Keratinocyte (primary cell): ENCODE measurements around the gene AP4M1. TPM values are rescaled to one million over a fixed set of nuclear protein-coding genes. Genes with fewer than 3 reads are reported as not detected.

Experiments
- DNase-seq: peaks from one replicate; pipeline ENCODE4 v3.0.0-alpha.2; 2011; ENCODE audit warnings: low read depth, missing footprints, low spot score
- FAIRE-seq: peaks from 2 replicates; lab custom pipeline; 2011; peaks lifted over from hg19 to GRCh38; lab: Jason Lieb, UNC
- H2AFZ ChIP-seq: 2 replicates; pipeline ENCODE4 v1.6.0; 2012; ENCODE audit warnings: low read length, control low read depth, inconsistent platforms; ENCODE audit not compliant: control insufficient read depth
- H3K27ac ChIP-seq: 2 replicates; pipeline ENCODE4 v1.5.1; 2011; ENCODE audit warnings: low read length; ENCODE audit not compliant: control insufficient read depth, insufficient read depth
- H3K27me3 ChIP-seq: 3 replicates; pipeline ENCODE4 v1.6.0; 2011; ENCODE audit warnings: low read length; ENCODE audit not compliant: control insufficient read depth, insufficient read depth; ENCODE audit errors: extremely low read depth
- H3K36me3 ChIP-seq, 2 experiments: 2 replicates in 1 of 2; 3 replicates in 1 of 2; pipeline ENCODE4 v1.5.1; 2011; ENCODE audit warnings: low read length in 2 of 2, mild to moderate bottlenecking in 1 of 2; ENCODE audit not compliant: control insufficient read depth in 2 of 2, insufficient read depth in 2 of 2; ENCODE audit errors: extremely low read depth in 1 of 2
- H3K4me1 ChIP-seq: 3 replicates; pipeline ENCODE4 v1.5.1; 2011; ENCODE audit warnings: low read length; ENCODE audit not compliant: control insufficient read depth, insufficient read depth; ENCODE audit errors: extremely low read depth
- H3K4me2 ChIP-seq: 3 replicates; pipeline ENCODE4 v1.6.0; 2011; ENCODE audit warnings: low read depth, low read length; ENCODE audit not compliant: control insufficient read depth, insufficient read depth; ENCODE audit errors: extremely low read depth
- H3K4me3 ChIP-seq, 3 experiments: fragments of 200-600 bp in 1 of 3; sonication (generic) in 1 of 3; 2 replicates in 2 of 3; 3 replicates in 1 of 3; pipeline ENCODE4 v1.5.1; 2011 to 2016; ENCODE audit warnings: low read length in 3 of 3, mild to moderate bottlenecking in 3 of 3, control low read depth in 2 of 3, inconsistent platforms in 1 of 3, low read depth in 1 of 3, mixed read lengths in 1 of 3, mixed run types in 1 of 3, moderate library complexity in 1 of 3; ENCODE audit not compliant: control insufficient read depth in 2 of 3, insufficient read depth in 2 of 3; ENCODE audit errors: extremely low read depth in 1 of 3
- H3K79me2 ChIP-seq: 2 replicates; pipeline ENCODE4 v1.6.0; 2012; ENCODE audit warnings: low read length; ENCODE audit not compliant: control insufficient read depth, insufficient read depth
- H3K9ac ChIP-seq: 3 replicates; pipeline ENCODE4 v1.6.0; 2011; ENCODE audit warnings: low read length; ENCODE audit not compliant: control insufficient read depth, insufficient read depth; ENCODE audit errors: extremely low read depth
- H3K9me1 ChIP-seq: 3 replicates; pipeline ENCODE4 v1.6.0; 2011; ENCODE audit warnings: low read length; ENCODE audit not compliant: control insufficient read depth, insufficient read depth; ENCODE audit errors: extremely low read depth
- H3K9me3 ChIP-seq: 2 replicates; pipeline ENCODE4 v1.5.1; 2012; ENCODE audit warnings: low read depth, low read length; ENCODE audit not compliant: control insufficient read depth
- H4K20me1 ChIP-seq: 3 replicates; pipeline ENCODE4 v1.6.0; 2011; ENCODE audit warnings: low read length; ENCODE audit not compliant: control insufficient read depth, insufficient read depth; ENCODE audit errors: extremely low read depth
- EZH2 ChIP-seq: IDR thresholded peaks from one replicate; pipeline ENCODE4 v1.6.1; 2012; ENCODE audit warnings: inconsistent platforms, mild to moderate bottlenecking, low read length, moderate library complexity
- dilution Hi-C: fragments of 300-500 bp; cut with MboI; formaldehyde crosslinking; loops from one replicate; pipeline ENCODE4 v1.7.0; 2020; ENCODE audit warnings: low sequenced_read_pairs; ENCODE audit not compliant: extremely low pct_ligation_motif_present
- polyA plus RNA-seq, 5 experiments: library from polyadenylated mRNA; depleted of rRNA in 3 of 5; stranded (reverse) in 3 of 5; stranded (forward) in 1 of 5; unstranded in 1 of 5; fragments of >200 nt; gene quantifications; 1 replicate in 1 of 5; 2 replicates in 3 of 5; 3 replicates in 1 of 5; pipeline versions ENCODE4 v1.2.1 to v1.2.3, GENCODE V29; 2011 to 2012; ENCODE audit warnings: missing spikeins in 2 of 5, low read depth in 1 of 5, low replicate concordance in 1 of 5
- TF ChIP-seq, protein P1 (sequence below), 3 experiments: IDR thresholded peaks in 1 of 3; conservative IDR thresholded peaks in 1 of 3; optimal IDR thresholded peaks in 1 of 3; 2 replicates in 2 of 3; 3 replicates in 1 of 3; pipeline versions ENCODE3 to v1.5.1; 2011; ENCODE audit warnings: low read length in 3 of 3, mild to moderate bottlenecking in 3 of 3, moderate library complexity in 2 of 3, control low read depth in 1 of 3, inconsistent platforms in 1 of 3; ENCODE audit not compliant: insufficient read depth in 2 of 3; ENCODE audit errors: extremely low read depth in 1 of 3

The AP4M1 gene
- polyA plus RNA-seq, 1 donor (not counting 4 experiments of a cell fraction or from before 2014, with no cell fraction given): 14.2 TPM

DNA sequence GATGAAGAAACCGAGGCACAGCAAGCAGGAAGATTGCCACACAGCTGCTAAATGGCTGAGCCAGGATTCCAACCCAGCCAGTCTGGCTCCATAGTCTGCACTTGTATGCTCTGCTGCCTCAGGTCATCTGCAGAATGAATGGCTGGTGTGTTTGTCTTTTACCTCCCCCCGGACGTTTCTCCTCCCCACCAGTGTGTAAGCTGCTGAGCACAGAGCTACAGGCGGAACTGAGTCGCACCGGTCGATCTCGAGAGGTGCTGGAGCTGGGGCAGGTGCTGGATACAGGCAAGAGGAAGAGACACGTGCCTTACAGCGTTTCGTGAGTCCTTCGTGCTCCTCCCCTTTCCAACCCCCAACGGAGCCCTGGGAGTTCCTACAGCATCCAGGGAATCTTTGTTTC lies 20.6 kb downstream of the AP4M1 start:
- Histone ChIP-seq H3K79me2 (peaks cover 15% of the 10 kb centered on the region), H3K27ac (no peak overlapping the region), H3K4me1 (peaks cover 10% of the 10 kb centered on the region), H3K4me3 (no peak overlapping the region), H2AFZ (no peak overlapping the region), H3K4me2 (no peak overlapping the region), H3K9me3 (no peaks in the 10 kb centered on the region), H4K20me1 (peaks cover 3% of the 10 kb centered on the region), H3K36me3 (peaks cover 0 to 2% of the 10 kb centered on the region in 2 experiments), H3K27me3 (no peaks in the 10 kb centered on the region), H3K9me1 (no peaks in the 10 kb centered on the region), H3K9ac (no peak overlapping the region)
- no peak for FAIRE-seq
- DNase-seq: no peak
- TF ChIP-seq, protein P1, sequence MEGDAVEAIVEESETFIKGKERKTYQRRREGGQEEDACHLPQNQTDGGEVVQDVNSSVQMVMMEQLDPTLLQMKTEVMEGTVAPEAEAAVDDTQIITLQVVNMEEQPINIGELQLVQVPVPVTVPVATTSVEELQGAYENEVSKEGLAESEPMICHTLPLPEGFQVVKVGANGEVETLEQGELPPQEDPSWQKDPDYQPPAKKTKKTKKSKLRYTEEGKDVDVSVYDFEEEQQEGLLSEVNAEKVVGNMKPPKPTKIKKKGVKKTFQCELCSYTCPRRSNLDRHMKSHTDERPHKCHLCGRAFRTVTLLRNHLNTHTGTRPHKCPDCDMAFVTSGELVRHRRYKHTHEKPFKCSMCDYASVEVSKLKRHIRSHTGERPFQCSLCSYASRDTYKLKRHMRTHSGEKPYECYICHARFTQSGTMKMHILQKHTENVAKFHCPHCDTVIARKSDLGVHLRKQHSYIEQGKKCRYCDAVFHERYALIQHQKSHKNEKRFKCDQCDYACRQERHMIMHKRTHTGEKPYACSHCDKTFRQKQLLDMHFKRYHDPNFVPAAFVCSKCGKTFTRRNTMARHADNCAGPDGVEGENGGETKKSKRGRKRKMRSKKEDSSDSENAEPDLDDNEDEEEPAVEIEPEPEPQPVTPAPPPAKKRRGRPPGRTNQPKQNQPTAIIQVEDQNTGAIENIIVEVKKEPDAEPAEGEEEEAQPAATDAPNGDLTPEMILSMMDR (optimal IDR thresholded peaks at IDR 0.05 in 1 of 3, IDR thresholded peaks at IDR 0.05 in 1 of 3, conservative IDR thresholded peaks at IDR 0.05 in 1 of 3; ENCODE audit: extremely low read depth in 1 of 3, insufficient read depth in 2 of 3, low read length in 3 of 3): no peak
- no peak for TF ChIP-seq EZH2
- dilution Hi-C loops: no loop called here

DNA sequence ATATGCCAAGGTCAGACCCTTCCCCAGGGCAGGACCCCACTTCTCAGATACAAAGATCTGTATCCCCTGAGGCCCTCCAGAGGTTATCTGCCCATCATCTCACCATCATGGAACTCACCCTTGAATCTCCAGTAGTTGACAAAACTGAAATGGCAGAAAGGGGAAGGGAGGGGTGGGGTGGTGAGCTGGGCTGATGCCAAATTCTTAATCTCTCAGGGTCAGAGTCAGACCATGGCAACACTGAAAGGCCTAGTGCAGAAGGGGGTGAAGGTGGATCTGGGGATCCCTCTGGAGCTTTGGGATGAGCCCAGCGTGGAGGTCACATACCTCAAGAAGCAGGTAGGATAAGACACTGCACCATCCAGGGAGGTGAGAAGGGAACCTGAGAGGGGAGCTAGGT lies 21.1 kb downstream of the AP4M1 start:
- peaks cover 10% of the 10 kb centered on the region for H3K4me1 ChIP-seq
- FAIRE-seq (no peak), DNase-seq (no peak)
- dilution Hi-C loops: no loop called here
- TF ChIP-seq, protein P1 (optimal IDR thresholded peaks at IDR 0.05 in 1 of 3, IDR thresholded peaks at IDR 0.05 in 1 of 3, conservative IDR thresholded peaks at IDR 0.05 in 1 of 3; ENCODE audit: extremely low read depth in 1 of 3, insufficient read depth in 2 of 3, low read length in 3 of 3): no peak
- no peak for TF ChIP-seq EZH2
- no peak overlapping the region for H3K4me2 ChIP-seq
- H3K79me2 ChIP-seq: peaks cover 15% of the 10 kb centered on the region
- no peaks in the 10 kb centered on the region for H3K27me3 ChIP-seq
- peaks cover 0 to 2% of the 10 kb centered on the region in 2 experiments for H3K36me3 ChIP-seq
- H2AFZ ChIP-seq: no peak overlapping the region
- peaks cover 3% of the 10 kb centered on the region for H4K20me1 ChIP-seq
- H3K4me3 ChIP-seq: no peak overlapping the region
- H3K9me3 ChIP-seq: no peaks in the 10 kb centered on the region
- no peaks in the 10 kb centered on the region for H3K9me1 ChIP-seq
- no peak overlapping the region for H3K27ac ChIP-seq
- no peak overlapping the region for H3K9ac ChIP-seq
